ENCODE data around the gene WDR4. TPM values are rescaled to one million over a fixed set of nuclear protein-coding genes. Genes with fewer than 3 reads are reported as not detected.

Gene WDR4
- total and polyA plus RNA-seq, 8 donors, result 5.2 to 17.8 (median 8.8) TPM

DNA sequence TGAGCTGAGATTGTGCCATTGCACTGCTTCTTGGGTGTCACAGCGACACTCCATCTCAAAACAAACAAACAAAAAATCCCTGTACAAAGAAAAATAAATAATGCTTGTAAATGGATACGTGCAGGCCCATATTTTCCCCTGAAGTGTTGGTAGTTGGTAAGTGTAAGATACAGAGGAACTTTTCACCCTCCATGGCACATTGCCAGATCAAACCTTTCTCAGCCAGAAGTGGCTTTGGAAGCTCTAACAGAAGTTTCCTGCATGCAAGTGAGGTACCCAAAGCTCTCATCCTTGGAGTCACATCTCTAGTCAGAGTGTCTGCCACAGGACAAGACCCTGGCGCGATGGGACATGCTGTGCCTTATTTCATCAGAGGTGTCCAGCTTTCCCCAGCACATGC, 21.1 kb upstream of the WDR4 start:
- 84 to 85% methylated on average over 4 of the region's 4 CpGs for WGBS, 2 donors
- no peak overlapping the region for H3K27ac ChIP-seq
- DNase-seq, result no peak
- H3K4me3 ChIP-seq, result no peak overlapping the region
- peaks cover 2 to 32% (median 20%) of the 10 kb centered on the region in 3 donors for H3K36me3 ChIP-seq
- intact Hi-C loops (cut with DNase I), result no loop called here
- H3K9me3 ChIP-seq, result no peaks in the 10 kb centered on the region
- no peaks in the 10 kb centered on the region for H3K4me1 ChIP-seq
- no peak for FAIRE-seq
- ATAC-seq, result no peak
- no peak for TF ChIP-seq CTCF (IDR thresholded peaks at IDR 0.05)
- H3K27me3 ChIP-seq, result no peaks in the 10 kb centered on the region

DNA sequence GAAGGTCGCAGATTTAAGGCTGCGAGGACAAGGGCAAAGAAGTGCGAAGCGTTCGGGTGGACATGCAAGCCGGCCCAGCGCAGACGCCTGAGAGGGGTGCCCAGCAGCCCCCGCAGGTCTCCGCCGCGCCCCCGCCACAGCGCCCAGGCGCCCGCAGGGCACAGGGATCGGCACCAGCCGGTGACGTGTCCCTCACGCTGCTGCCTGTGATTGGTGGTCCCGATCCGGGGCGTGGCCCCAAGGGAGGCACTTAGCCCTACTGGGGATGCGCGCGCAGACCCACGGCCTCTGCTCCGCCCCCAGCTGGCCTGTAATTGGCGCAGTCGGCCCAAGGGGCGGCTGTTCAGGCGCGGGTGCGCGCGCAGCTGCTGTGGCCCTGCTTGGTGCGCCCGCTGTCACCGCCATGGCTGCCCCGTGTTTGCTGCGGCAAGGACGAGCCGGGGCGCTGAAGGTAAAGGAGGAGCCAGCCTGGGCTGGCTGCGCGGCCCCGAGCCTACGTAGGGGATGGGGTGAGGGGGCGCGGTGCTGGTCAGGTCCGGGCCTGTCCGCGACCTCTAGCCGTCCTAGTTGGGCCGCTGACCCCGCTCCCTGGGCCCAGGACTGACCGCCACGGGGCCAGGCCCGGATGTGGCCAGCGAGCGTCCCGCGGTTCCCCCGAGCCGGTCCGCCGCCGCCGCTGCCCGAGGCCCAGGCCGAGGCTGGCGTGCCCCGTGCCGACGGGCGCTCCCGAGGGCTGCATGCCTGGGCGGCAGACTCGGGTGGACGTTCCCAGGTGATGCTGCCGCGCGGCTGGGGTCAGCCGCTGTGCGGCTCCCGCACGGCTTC, 13.8 kb upstream of the WDR4 start, which contains the start of gene NDUFV3:
TSS of gene NDUFV3 (plus strand) at position 379 of the 825 bp plus-strand sequence. CDS start at position 404, 25 bp downstream.
- Histone ChIP-seq H3K4me3 (peak within 1 kb of the TSS; percentile 75 to 95 (median 86)), H3K4me1 (peaks cover 0 to 6% (median 0%) of the 10 kb centered on the region in 3 donors), H3K36me3 (peaks cover 2 to 9% (median 3%) of the 10 kb centered on the region in 3 donors), H3K27me3 (no peaks in the 10 kb centered on the region), H3K27ac (peak within 1 kb of the TSS; percentile 83 to 94 (median 90)), H3K9me3 (no peaks in the 10 kb centered on the region)
- DNase-seq (peak; percentile 99 to 100 (median 100)), FAIRE-seq (peak; percentile 60), ATAC-seq (peak; percentile 95 to 99 (median 96))
- no peak for TF ChIP-seq CTCF (IDR thresholded peaks at IDR 0.05)
- 1% methylated on average over 59 to 87 of the region's 87 CpGs for WGBS, 2 donors
- intact Hi-C loops (cut with DNase I), result no loop called here

- H3K9me3 ChIP-seq, result no peaks in the 10 kb centered on the region
- H3K27me3 ChIP-seq, result no peaks in the 10 kb centered on the region
- peak overlapping the region; percentile 83 to 94 (median 90) for H3K27ac ChIP-seq
- FAIRE-seq, result no peak
- TF ChIP-seq CTCF (IDR thresholded peaks at IDR 0.05), result no peak
- intact Hi-C loops (cut with DNase I), result no loop called here
- DNase-seq, result no peak
- ATAC-seq, result peak; percentile 39 to 57 (median 41)
- H3K36me3 ChIP-seq, result peaks cover 0 to 5% (median 2%) of the 10 kb centered on the region in 3 donors
- H3K4me1 ChIP-seq, result peaks cover 0 to 6% (median 0%) of the 10 kb centered on the region in 3 donors
- 4 to 5% methylated on average over 18 of the region's 18 CpGs for WGBS, 2 donors
- peak overlapping the region; percentile 75 to 95 (median 86) for H3K4me3 ChIP-seq
These were observed 13.2 kb upstream of the WDR4 start for GRCh38 chr21:42892582-42892930.

DNA sequence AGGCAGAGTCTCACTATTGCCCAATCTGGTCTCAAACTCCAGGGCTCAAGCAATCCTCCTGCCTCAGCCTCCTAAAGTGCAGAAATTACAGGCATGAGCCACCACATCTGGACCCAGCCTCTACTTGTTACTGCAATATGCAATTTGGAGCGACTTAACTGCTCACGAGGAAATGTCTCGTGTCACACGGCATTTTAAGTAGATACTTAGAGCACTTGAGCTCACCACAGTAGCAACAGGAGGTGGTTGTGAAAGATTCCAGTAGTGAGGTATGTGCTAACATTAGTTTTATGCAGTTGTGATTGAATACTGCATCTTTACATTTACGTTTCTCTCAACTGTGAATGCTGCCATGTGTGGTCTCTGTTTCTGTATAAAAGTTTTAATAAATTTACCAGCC, 8.0 kb upstream of the WDR4 start:
- DNase-seq, result peak in 1 of 6 donors; percentile 1
- H3K27ac ChIP-seq, result no peak overlapping the region
- whole genome bisulfite sequencing, 2 donors, result 92 to 96% methylated on average over 5 of the region's 5 CpGs
- no peaks in the 10 kb centered on the region for H3K36me3 ChIP-seq
- TF ChIP-seq CTCF (IDR thresholded peaks at IDR 0.05), result no peak
- intact Hi-C loops (cut with DNase I), result no loop called here
- no peak for FAIRE-seq
- no peak overlapping the region for H3K4me3 ChIP-seq
- no peaks in the 10 kb centered on the region for H3K9me3 ChIP-seq
- ATAC-seq, result no peak
- peaks cover 0 to 1% (median 0%) of the 10 kb centered on the region in 3 donors for H3K4me1 ChIP-seq
- H3K27me3 ChIP-seq, result no peaks in the 10 kb centered on the region

DNA sequence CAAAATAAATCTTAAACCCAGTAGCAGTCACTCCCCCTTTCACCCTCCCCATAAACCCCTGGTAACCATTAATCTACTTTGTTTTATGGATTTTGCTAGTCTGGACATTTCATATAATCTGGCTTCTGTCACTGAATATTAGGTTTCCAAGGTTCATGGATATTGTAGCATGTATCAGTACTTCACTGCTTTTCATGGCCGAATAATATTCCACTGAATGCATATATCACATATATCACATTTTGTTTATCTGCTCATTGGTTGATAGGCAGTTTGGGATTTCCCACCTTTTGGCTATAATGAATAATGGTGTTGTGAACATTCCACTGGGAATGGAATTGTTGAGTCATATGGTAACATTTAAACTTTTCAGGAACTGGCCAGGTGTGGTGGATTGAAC, 4.6 kb upstream of the WDR4 start:
- FAIRE-seq, result no peak
- 55 to 91% methylated on average over 1 of the region's 1 CpG for WGBS, 2 donors
- H3K27me3 ChIP-seq, result no peaks in the 10 kb centered on the region
- no peak overlapping the region for H3K4me3 ChIP-seq
- TF ChIP-seq CTCF (IDR thresholded peaks at IDR 0.05), result no peak
- intact Hi-C loops (cut with DNase I), result no loop called here
- H3K4me1 ChIP-seq, result peaks cover 0 to 6% (median 0%) of the 10 kb centered on the region in 3 donors
- H3K36me3 ChIP-seq, result no peaks in the 10 kb centered on the region
- H3K27ac ChIP-seq, result no peak overlapping the region
- no peak for ATAC-seq
- no peaks in the 10 kb centered on the region for H3K9me3 ChIP-seq
- no peak for DNase-seq

Data from pancreas (tissue), 10 donors.